Measurements from ENCODE around the gene UIMC1. TPM values are rescaled to one million over a fixed set of nuclear protein-coding genes. Genes with fewer than 3 reads are reported as not detected.
"Not testable (repeated sequence)": the region's sequence is repeated elsewhere in the genome, so short reads cannot be mapped to it uniquely, and the experiment has no call there.

Gene UIMC1
- total RNA-seq, 4 donors from 2014 or later: 19.2 to 37.3 (median 23.2) TPM

DNA sequence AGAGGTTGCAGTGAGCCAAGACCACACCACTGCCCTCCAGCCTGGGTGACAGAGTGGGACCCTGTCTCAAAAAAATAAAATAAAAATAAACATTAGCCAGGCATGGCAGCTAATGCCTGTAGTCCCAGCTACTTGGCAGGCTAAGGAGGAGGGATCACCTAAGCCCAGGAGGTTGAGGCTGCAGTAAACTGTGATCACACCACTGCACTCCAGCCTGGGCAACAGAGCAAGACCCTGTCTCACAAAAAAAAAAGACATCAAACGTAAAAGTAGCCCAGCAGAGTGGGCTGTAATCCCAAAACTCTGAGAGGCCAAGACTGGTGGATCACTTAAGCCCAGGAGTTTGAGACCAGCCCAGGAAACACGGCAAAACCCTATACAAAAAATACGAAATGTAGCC is 19.0 kb downstream of the UIMC1 start:
- no peaks in the 10 kb centered on the region for H3K9me3 ChIP-seq
- no peaks in the 10 kb centered on the region for H3K36me3 ChIP-seq
- H3K4me3 ChIP-seq: no peak overlapping the region
- 91% methylated on average over 3 of the region's 3 CpGs for WGBS
- peaks cover 5% of the 10 kb centered on the region for H3K4me1 ChIP-seq
- no peak for DNase-seq (ENCODE audit: low spot score in 2 of 2)
- TF ChIP-seq, protein P1, sequence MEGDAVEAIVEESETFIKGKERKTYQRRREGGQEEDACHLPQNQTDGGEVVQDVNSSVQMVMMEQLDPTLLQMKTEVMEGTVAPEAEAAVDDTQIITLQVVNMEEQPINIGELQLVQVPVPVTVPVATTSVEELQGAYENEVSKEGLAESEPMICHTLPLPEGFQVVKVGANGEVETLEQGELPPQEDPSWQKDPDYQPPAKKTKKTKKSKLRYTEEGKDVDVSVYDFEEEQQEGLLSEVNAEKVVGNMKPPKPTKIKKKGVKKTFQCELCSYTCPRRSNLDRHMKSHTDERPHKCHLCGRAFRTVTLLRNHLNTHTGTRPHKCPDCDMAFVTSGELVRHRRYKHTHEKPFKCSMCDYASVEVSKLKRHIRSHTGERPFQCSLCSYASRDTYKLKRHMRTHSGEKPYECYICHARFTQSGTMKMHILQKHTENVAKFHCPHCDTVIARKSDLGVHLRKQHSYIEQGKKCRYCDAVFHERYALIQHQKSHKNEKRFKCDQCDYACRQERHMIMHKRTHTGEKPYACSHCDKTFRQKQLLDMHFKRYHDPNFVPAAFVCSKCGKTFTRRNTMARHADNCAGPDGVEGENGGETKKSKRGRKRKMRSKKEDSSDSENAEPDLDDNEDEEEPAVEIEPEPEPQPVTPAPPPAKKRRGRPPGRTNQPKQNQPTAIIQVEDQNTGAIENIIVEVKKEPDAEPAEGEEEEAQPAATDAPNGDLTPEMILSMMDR (IDR thresholded peaks at IDR 0.05): no peak
- no peak for TF ChIP-seq POLR2AphosphoS5 (IDR thresholded peaks at IDR 0.05)
- no peak for TF ChIP-seq EP300 (IDR thresholded peaks at IDR 0.05)
- no peak for TF ChIP-seq POLR2A (IDR thresholded peaks at IDR 0.05)
- no peaks in the 10 kb centered on the region for H3K27me3 ChIP-seq
- no peak overlapping the region for H3K27ac ChIP-seq

DNA sequence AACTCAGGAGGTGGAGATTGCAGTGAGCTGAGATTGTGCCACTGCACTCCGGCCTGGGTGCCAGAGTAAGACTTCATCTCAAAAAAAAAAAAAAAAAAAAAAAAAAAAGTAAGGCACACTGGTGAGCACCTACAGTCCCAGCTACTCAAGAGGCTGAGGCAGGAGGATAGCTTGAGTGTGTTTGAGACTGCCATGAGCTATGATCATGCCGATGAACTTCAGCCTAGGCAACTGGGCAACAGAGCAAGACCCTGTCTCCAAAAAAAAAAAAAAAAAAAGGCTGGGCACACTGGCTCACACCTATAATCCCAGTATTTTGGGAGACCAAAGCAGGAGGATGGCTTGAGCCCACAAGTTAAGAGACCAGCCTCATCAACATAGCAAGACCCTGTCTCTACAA is 20.3 kb downstream of the UIMC1 start:
- WGBS: 76% methylated on average over 2 of the region's 2 CpGs
- TF ChIP-seq, protein P1 (IDR thresholded peaks at IDR 0.05): no peak
- no peak for TF ChIP-seq POLR2A (IDR thresholded peaks at IDR 0.05)
- TF ChIP-seq POLR2AphosphoS5 (IDR thresholded peaks at IDR 0.05): no peak
- no peak for TF ChIP-seq EP300 (IDR thresholded peaks at IDR 0.05)
- H3K27ac ChIP-seq: no peak overlapping the region
- H3K36me3 ChIP-seq: peaks cover 3% of the 10 kb centered on the region
- H3K4me3 ChIP-seq: no peak overlapping the region
- DNase-seq (ENCODE audit: low spot score in 2 of 2): no peak
- no peaks in the 10 kb centered on the region for H3K9me3 ChIP-seq
- H3K27me3 ChIP-seq: no peaks in the 10 kb centered on the region
- peaks cover 5% of the 10 kb centered on the region for H3K4me1 ChIP-seq

DNA sequence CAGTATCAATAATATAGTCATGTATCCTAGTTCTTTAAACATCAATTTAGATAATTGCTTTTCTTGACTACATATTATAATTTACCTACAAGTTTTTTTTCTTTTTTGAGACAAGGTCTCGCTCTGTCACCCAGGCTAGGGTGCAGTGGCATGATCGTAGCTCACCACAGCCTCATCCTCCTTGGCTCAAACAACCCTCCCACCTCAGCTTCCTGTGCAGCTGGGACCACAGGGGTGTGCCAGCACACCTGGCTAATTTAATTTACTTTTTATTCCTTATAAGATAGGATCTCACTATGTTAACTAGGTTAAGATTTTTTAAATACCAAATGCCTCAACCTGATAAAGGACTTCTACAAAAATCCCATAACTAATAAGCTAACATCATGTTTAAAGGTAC is 21.1 kb downstream of the UIMC1 start:
- no peak overlapping the region for H3K27ac ChIP-seq
- no peak for DNase-seq (ENCODE audit: low spot score in 2 of 2)
- peaks cover 7% of the 10 kb centered on the region for H3K36me3 ChIP-seq
- H3K4me3 ChIP-seq: no peak overlapping the region
- TF ChIP-seq POLR2A (IDR thresholded peaks at IDR 0.05): no peak
- TF ChIP-seq POLR2AphosphoS5 (IDR thresholded peaks at IDR 0.05): no peak
- no peak for TF ChIP-seq EP300 (IDR thresholded peaks at IDR 0.05)
- TF ChIP-seq, protein P1 (IDR thresholded peaks at IDR 0.05): no peak
- WGBS: 50% methylated on average over 2 of the region's 2 CpGs
- no peaks in the 10 kb centered on the region for H3K27me3 ChIP-seq
- H3K4me1 ChIP-seq: peaks cover 5% of the 10 kb centered on the region
- no peaks in the 10 kb centered on the region for H3K9me3 ChIP-seq

DNA sequence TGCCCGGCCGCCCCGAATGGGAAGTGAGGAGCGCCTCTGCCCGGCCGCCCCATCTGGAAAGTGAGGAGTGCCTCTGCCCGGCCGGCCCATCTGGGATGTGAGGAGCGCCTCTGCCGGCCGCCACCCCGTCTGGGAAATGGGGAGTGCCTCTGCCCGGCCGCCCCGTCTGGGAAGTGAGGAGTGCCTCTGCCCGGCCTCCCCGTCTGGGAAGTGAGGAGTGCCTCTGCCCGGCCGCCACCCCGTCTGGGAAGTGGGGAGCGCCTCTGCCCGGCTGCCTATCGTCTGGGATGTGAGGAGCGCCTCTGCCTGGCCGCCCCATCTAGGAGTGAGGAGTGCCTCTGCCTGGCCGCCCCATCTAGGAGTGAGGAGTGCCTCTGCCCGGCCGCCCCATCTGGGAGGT is 22.4 kb downstream of the UIMC1 start:
- not testable (repeated sequence) for DNase-seq (ENCODE audit: low spot score in 2 of 2); H3K9me3 ChIP-seq; H3K4me1 ChIP-seq; H3K4me3 ChIP-seq; H3K27me3 ChIP-seq; H3K27ac ChIP-seq
- 99% methylated on average over 7 of the region's 28 CpGs for WGBS
- peaks cover 19% of the 10 kb centered on the region for H3K36me3 ChIP-seq

DNA sequence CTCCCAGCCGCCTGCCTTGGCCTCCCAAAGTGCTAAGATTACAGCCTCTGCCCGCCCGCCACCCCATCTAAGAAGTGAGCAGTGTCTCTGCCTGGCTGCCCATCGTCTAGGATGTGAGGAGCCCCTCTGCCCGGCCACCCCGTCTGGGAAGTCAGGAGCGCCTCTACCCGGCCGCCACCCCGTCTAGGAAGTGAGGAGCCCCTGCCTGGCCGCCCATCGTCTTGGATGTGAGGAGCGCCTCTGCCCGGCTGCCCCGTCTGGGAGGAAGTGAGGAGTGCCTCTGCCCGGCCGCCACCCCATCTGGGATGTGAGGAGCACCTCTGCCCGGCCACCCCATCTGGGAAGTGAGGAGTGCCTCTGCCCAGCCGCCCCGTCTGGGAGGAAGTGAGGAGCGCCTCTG is 23.0 kb downstream of the UIMC1 start:
- H3K27me3 ChIP-seq; DNase-seq (ENCODE audit: low spot score in 2 of 2); H3K4me3 ChIP-seq; H3K27ac ChIP-seq; H3K4me1 ChIP-seq; H3K9me3 ChIP-seq: not testable (repeated sequence)
- H3K36me3 ChIP-seq: peaks cover 24% of the 10 kb centered on the region
- 99% methylated on average over 15 of the region's 21 CpGs for WGBS

DNA sequence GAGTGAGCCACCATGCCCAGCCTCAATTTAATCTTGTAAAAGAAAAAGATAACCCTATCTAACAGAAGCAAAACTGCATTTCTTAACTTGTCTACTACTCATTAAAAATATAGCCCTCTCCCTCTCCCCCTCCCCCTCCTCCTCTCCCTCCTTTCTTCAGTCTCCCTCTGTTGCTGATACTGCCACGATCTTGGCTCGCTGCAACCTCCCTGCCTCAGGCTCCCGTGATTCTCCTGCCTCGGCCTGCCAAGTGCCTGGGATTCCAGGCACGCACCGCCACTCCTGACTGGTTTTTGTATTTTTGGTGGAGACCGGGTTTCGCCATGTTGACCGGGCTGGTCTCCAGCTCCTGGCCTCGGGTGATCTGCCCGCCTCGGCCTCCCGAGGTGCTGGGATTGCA is 23.5 kb downstream of the UIMC1 start:
- H3K4me3 ChIP-seq; H3K4me1 ChIP-seq; DNase-seq (ENCODE audit: low spot score in 2 of 2); H3K27me3 ChIP-seq; H3K27ac ChIP-seq; H3K9me3 ChIP-seq: not testable (repeated sequence)
- WGBS: 37% methylated on average over 9 of the region's 13 CpGs
- H3K36me3 ChIP-seq: peaks cover 24% of the 10 kb centered on the region

DNA sequence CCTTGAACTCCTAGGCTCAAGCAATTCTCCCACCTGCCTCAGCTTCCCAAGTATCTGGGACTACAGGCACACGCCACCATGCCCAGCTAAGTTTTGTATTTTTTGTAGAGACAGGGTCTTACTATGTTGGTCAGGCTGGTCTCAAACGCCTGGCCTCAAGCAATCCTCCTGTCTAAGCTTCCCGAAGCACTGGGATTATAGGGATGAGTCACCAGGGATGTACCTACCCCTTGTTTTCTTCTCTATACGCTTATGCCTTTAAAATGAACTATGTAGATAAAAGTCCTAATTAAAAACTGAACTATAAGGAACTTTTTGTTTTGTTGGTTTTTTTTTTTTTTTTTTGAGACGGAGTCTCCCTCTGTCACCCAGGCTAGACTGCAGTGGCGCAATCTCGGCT is 25.8 kb downstream of the UIMC1 start:
- Histone ChIP-seq H3K9me3 (no peaks in the 10 kb centered on the region), H3K4me1 (peaks cover 4% of the 10 kb centered on the region), H3K27ac (no peak overlapping the region), H3K27me3 (no peaks in the 10 kb centered on the region), H3K4me3 (no peak overlapping the region), H3K36me3 (peaks cover 30% of the 10 kb centered on the region)
- TF ChIP-seq EP300 (IDR thresholded peaks at IDR 0.05): no peak
- DNase-seq (ENCODE audit: low spot score in 2 of 2): no peak
- WGBS: 84% methylated on average over 7 of the region's 7 CpGs
